HG03025 (cell line): Measurements from ENCODE around the gene MISP3.

Source experiments
- ATAC-seq: cut with Tn5 transposase; IDR thresholded peaks from one replicate; pipeline ENCODE4 v1.9.1; 2021; ENCODE audit warnings: mild to moderate bottlenecking, moderate library complexity; ENCODE audit not compliant: unreplicated experiment, low FRiP score

MISP3 gene

DNA sequence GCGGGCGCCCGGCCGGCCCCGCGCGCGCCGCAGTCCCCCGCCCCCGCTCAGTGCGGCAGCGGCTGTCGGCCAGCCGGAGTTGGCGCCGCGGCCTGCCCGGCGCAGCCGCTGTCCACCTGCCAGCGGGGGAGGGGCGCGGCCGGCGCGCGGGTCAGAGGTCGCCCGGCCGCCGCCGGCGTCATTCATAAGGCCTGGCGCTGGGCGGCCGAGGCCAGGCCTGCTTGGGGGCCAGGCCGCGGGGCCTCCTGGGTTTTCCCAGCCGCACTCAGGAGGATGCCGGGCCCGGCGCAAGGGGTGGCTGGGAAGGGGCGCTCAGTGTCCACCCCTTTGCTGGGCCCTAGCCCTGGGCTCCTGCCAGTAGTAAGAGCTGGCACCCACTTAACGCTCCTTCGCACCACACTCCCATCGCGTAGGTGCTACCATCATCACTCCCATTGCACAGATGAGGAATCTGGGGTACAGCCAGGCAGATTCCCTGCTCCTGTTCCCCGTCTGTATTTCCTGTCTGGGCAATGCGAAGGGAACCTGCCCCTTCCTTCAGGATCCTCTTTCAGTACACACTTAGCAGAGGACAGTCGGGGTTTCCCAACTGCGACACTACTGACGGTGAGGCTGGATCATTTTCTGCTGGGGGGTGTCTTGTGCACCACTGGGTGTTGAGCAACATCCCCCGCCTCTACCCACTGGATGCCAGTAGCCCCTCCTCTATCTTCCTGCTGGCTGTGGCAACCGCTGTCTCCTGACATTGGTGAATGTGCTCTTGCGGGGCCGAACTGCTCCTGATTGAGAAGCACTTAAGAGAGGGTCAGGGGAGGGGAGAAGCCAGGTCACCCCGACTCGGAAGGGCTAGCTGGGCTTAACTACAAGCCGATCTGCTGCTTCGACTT is 45.8 kb downstream of the MISP3 start:
- peak; percentile 23 for ATAC-seq

DNA sequence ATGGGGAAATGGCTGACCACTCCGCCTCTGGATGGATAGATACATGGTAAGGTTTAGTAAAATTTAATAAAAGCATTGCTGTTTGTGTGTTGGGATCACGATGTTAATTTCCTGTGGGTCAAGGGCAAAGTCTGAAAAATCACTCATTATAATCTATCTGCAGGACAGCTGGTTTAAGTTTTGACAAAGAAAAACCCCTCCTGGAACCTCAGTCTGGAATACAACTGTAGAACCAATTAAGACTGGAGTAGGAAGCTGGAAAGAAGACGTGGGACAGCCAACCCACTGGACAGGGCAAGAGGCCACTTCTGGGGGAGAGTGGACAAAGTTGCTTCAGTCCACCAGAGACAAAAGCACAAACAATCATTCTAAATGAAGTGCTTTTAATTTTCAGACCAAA is 46.6 kb downstream of the MISP3 start:
- ATAC-seq, result no peak

DNA sequence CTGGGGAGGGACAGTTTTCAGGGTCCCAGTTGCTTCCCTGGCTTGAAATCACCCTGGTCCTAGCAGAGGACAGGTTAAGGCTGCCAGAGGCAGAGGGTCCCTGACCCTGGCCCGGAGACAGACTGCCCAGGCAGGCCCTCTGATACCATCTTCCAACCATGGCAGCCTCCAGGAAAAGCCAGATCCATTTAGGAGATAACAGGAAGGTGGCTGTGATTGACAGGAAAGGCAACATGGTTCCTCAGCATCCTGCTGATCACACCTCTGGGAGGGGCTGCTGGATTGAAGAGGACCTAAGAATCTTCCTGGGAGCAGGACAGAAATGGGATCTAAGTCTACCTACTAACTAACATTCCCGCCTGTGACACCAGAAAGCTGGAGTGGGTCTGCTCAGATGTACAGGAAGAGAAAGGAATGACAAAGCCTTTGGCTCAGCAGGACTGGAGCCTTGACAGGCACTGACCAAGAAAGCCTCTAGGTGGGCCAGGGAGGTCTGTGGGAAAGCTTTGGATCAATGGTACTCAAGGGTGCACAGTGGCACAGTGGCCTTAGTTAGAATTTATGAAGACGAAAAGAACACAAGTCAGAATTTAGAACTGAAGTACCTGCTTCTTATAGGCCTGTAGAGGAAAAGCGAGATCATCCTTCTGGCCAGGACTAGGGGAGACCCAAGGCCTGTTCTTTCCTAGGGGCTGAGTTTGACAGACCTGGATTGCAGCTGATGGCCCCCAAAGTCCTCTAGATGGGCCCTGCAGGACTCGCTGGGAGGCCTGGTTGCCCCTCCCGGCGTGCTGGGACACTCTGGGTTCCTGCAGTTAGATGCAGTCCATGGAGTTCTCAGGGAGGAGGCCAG is 47.3 kb downstream of the MISP3 start:
- no peak for ATAC-seq

- ATAC-seq, result no peak
Observed at GRCh38 chr19:14120497-14120780, 47.9 kb downstream of the MISP3 start.

DNA sequence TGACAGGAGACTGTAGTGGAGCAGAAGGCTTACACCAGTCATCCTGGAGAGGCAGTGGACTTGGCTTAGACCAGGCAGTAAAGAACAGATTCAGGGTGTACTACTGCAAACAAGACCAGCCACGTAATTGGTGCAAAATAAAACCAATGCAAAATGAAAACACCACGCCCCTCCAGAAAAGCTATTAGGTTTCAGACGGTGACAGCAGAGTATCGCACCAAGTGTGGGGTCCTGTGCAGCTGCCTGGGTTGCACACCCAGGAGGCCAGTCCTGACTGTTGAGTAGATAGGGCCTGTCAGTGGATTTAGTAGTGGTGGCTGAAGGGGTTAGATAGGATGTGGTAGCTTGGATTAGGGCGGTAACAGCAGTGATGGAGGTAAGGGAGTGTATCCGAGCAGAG is 50.3 kb downstream of the MISP3 start:
- no peak for ATAC-seq
